GM19452 (cell line): Measurements from ENCODE around the gene ARHGEF10L.

Experiments used
- ATAC-seq: cut with Tn5 transposase; IDR thresholded peaks from one replicate; pipeline ENCODE4 v1.9.1; 2021; ENCODE audit not compliant: unreplicated experiment

ARHGEF10L gene

DNA sequence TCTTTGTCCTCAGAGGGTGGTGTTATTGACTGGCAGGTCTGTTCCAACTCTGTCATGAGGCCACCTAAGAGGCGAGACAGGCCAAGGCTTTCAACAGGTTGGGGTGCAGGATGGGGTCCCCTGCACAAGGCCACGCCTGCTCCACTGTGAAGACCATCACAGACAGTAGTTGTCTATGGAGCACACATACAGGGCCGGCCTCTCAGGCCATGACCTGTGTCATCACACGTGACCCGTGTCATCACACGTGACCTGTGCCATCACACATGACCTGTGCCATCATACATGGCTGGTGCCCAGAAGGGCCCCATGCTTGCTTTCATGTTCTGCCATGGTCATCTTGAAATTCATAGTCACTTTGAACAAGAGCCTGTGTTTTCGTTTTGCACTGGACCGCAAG lies 91.9 kb downstream of the ARHGEF10L start:
- ATAC-seq = no peak

DNA sequence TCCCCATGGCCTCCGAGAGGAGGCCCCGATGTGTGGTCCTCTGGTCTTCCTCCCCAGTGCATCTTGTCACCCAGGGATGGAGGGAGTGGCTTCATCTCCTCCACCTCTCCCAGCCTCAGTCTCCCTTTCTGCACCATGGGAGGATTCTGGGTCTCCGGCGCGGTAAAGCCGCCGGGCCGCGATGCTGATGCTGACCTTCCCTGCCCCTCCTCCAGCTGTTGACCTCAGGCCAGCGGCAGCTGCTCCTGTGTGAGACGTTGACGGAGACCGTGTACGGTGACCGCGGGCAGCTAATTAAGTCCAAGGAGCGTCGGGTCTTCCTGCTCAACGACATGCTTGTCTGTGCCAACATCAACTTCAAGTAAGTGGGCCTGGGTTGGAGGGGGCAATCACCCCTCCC lies 92.6 kb downstream of the ARHGEF10L start:
- ATAC-seq = no peak

- no peak for ATAC-seq
Measured at GRCh38 chr1:17632541-17633184, 93.2 kb downstream of the ARHGEF10L start.

DNA sequence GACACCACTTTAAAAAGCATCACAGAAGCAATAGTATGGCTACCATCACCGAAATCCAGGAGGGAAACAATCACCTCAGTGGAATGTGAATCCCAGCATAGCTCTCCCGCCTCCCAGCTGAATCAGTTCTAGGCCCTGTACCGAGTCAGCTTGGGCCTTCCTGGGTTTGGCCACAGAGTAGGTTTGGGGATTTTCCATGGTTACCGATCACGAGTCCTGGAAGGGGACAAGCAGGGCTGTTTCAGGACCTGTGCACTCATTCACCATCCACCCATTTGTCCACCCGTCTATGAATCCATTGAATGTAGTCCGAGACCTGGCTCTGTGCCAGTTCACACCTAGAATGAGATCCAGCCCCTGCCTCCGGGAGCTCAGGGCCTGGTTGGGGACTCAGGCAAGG lies 94.2 kb downstream of the ARHGEF10L start:
- no peak for ATAC-seq

- ATAC-seq = no peak
Measured at GRCh38 chr1:17635276-17635675, 95.8 kb downstream of the ARHGEF10L start.

GRCh38 chr1:17635811-17636210 lies 96.3 kb downstream of the ARHGEF10L start:
- no peak for ATAC-seq

DNA sequence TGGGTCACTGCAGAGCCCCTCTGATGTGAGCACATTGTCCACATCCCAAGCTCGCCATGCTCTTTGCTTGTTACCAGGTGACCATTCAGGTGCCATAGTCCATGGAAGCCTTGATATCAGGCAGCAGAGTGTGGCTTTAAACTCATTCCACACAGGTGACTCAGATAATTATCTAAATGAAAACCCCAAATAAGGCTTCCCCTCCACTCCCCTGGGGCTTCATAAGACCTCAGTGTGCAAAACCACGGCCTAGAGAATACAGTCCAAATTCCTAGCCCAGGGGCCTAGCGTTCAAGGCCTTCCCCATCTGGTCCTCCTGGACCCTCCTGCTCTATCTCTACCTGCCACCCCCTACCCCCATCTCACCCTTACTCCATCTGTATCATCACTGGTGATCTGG lies 97.1 kb downstream of the ARHGEF10L start:
- ATAC-seq = no peak

GRCh38 chr1:17637055-17637454 lies 97.6 kb downstream of the ARHGEF10L start:
- no peak for ATAC-seq

- ATAC-seq = no peak
Measured at GRCh38 chr1:17639703-17640340, 100.3 kb downstream of the ARHGEF10L start.

- ATAC-seq = no peak
Measured at GRCh38 chr1:17640393-17640792, 100.9 kb downstream of the ARHGEF10L start.

GRCh38 chr1:17640975-17641374 lies 101.5 kb downstream of the ARHGEF10L start:
- ATAC-seq = no peak

- ATAC-seq = no peak
Measured at GRCh38 chr1:17642169-17642568, 102.7 kb downstream of the ARHGEF10L start.

DNA sequence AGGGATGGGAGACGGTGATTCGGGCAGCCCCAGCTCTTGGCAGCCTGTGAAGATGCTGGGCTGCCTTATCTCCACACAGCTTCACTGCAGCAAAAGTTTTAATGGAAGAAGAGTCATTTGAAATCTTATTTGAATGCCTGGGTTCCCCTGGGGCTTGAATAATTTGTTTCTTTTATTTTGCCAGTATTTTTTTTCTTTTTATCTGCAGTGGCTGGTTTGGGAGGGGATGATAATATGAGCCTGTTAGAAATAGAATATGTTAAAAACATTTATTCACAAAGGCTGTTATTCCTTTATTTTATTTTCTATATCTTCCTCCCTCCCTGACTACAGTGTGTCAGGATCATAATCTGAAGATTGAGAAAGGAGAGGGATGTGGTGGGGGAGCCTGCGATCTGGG lies 103.4 kb downstream of the ARHGEF10L start:
- ATAC-seq = no peak

DNA sequence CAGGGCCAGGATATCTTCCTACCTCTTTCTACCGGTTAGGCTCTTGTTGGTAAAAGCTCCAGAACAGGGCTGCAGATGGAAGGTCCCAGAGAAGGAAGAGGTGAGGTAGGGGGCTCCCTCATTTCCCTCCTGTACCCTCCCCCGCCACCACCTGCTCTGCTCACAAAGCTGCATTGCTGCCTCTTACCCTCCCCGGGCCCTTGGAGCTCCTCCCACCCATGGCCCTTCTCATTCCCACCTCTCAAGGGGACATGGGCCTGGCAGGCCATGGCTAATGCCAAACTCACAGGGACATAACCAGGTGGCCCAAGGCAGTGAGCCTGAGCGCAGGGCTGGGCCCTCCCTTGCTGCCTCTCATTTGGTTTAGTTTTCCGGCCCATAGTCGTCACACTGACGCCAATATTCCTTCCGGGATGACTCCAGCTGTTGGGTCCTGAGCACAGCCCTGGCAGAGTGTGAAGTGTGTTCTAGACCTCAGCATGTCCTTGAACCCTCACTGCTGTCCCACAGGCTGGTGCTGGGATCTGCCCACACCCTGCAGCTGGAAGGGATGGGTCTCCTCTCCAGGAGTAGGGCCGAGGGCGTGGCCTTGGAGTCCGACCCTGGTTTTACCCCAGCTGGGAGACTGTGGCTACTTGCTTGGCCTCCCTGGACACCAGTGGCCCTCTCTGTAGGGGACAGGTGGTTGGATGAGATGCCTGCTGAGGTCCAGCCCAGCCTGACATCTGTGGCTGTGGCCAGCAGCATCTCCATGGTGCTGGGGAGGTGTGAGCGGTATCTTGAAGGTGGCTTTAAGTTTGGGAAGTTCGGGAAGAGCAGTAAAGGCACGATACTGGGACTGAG lies 104.6 kb downstream of the ARHGEF10L start:
- ATAC-seq = no peak

- no peak for ATAC-seq
Measured at GRCh38 chr1:17645068-17645911, 105.8 kb downstream of the ARHGEF10L start.

DNA sequence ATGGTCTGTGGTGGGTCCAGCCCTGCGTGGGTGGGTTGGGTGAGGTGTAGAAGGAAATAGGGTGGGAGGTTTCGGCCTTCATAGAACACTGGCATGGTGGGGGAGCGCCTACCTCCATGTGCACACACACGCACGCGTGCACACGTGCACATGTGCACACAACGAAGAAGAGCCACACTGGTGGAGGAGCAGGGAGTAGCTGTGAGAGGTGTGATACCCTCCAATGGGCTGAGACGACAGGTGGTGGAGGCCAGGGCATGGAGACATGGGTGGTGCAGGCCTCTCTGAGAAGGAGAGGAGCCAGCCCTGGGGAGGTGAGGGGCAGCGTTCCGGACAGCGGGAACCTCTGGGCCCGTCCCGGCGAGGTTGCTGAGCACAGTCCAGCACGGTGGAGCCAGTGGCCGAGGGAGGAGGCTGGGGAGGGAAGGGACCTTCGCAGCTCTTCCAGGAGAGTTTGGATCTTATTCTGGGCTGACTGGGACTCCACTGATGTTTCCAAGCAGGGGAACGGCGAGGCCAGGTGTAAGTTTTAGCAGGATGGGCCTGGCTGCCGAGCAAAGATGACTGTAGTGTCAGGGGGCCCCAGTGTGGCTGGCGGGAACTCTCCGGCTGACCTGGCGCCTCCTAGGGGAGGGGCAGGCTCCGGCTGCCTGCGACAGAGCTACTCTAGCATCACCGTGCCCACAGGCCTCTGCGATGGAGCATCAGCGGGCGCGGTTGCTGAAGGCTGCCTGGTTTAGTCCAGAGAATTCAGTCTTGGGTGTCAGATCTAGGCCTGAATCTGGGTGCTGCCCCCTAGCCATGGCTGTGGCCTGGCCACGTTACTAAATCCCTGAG lies 107.2 kb downstream of the ARHGEF10L start:
- ATAC-seq = no peak

DNA sequence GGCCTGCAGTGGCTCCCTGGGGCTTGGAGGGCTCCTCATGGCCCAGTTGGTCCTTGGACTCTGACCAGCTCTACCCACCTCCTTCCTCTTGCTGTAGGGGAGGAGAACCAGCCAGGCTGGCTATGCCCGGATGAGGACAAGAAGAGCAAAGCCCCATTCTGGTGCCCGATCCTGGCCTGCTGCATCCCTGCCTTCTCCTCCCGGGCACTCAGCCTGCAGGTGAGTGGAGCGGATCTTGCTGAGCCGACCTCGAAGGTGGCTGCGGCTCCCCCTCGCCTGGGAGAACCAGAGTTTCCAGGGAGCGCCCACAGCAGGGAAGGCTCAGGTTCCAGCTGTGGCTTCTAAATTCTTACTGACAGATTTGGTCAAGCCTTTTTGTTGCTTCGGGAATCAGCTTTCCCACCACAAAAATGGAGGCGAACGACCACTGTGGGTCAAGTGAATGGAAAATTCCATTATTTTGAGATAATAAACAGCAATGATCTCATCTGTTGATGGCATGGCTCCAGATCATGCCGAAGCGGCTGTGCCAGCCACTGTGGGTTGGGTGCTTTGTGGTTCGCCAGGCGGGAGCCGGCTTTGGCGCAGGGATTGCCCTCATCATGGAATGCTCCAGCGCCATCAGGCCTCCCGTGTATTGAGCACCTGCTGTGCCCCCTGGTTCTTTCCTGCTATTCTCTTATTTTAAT lies 109.1 kb downstream of the ARHGEF10L start:
- ATAC-seq = no peak

DNA sequence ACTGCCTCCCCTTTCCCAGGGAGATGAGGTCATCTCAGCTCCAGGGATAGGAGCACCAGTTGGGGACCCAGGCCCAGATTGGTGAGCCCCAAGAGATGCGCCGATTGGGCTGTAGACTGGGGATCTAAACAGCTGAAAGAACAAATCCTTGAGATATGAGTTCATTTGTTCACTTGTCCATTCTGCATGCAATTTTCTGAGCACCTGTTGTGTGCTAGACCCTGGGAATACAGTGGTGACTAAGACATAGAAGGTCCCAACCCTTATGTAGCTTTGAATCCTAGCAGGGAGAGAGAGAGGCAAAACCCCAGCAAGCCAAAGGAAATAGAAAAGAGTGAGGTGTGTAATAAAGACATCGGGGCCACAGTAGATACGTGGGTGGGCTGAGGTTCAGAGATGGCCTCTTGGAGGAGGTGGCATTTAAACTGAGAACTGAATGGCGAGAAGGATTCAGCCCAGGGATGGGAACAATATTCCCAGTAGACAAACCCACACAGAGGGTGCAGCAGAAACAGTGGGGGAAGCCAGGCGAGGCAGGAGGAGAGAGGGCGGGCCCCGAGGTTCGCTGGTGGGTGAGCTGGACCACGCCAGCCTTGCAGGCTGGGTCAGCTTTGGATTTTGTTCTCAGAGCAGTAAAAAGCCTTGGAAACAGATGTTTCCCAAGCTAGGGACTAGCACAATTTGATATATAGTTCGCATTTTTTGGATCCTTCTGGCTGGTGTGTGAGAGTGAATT lies 110.0 kb downstream of the ARHGEF10L start:
- no peak for ATAC-seq

DNA sequence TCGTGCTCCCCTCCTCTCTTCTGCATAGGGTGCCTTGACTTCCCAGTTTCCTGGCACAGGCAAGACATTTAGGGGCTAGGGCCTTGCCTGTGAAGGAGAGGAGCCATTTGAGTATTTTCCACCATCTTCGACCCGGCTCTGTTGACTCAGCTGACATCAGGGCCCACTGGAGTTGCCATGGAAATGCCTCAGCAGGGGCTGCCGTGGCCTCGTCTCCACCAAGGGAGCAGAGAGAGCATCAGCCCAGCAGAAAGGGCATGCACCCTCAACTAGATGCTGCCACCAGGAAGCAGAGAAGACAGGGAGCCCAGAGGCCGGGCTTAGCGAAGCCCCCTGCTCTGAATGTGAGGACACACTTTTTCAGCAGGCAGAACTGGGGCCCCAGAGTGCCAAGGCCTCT lies 113.8 kb downstream of the ARHGEF10L start:
- ATAC-seq = no peak
